K562 (cell line): Measurements from ENCODE around the gene MOK. TPM values are rescaled to one million over a fixed set of nuclear protein-coding genes. Genes with fewer than 3 reads are reported as not detected.
A peak's percentile ranks its signal among the peaks of the same experiment; 100 is the strongest.

Source experiments
- ASH1L ChIP-seq: fragments of 450-650 bp; IDR thresholded peaks from 2 replicates; pipeline ENCODE4 v1.6.1; 2018; ENCODE audit warnings: borderline replicate concordance, mild to moderate bottlenecking, low read depth; ENCODE audit not compliant: partially characterized antibody
- BACH1 ChIP-seq: fragments of 200-800 bp; sonication (Bioruptor generic); IDR thresholded peaks from 2 replicates; pipeline ENCODE4 v1.6.1; 2016; ENCODE audit warnings: missing genetic modification characterization, missing compliant biosample characterization
- CBX2 ChIP-seq: fragments of 200-600 bp; sonication (generic); IDR thresholded peaks from one replicate; pipeline ENCODE4 v1.6.1; 2012; ENCODE audit warnings: mild to moderate bottlenecking, low read length, inconsistent platforms; ENCODE audit not compliant: insufficient read depth, poor library complexity, severe bottlenecking
- HDGF ChIP-seq: fragments of 450-650 bp; IDR thresholded peaks from 2 replicates; pipeline ENCODE4 v1.6.1; 2016
- SETDB1 ChIP-seq: IDR thresholded peaks from one replicate; pipeline ENCODE4 v1.6.1; 2012; ENCODE audit warnings: low read length, control low read depth, inconsistent platforms
- SREBF1 ChIP-seq: fragments of 150-350 bp; IDR thresholded peaks from 2 replicates; pipeline ENCODE4 v1.6.1; 2014; ENCODE audit warnings: antibody characterized with exemption, low read depth, low read length, borderline replicate concordance
- TAF1 ChIP-seq: IDR thresholded peaks from 2 replicates; pipeline ENCODE4 v1.6.1; 2011; ENCODE audit warnings: mild to moderate bottlenecking, low read length, moderate library complexity; ENCODE audit not compliant: insufficient read depth, control insufficient read depth, severe bottlenecking; ENCODE audit errors: extremely low read depth
- polyA plus RNA-seq, 8 experiments: library from polyadenylated mRNA; depleted of rRNA in 4 of 8; stranded (reverse) in 5 of 8; unstranded in 3 of 8; fragments of >200 nt; fragmentation: Nextera tagmentation in 2 of 8; fragmentation: Illumina TruSeq in 1 of 8; extraction: Ambion mirVana in 2 of 8; extraction: Trizol in 1 of 8; gene quantifications; 2 replicates each; pipeline versions ENCODE4 v1.2.1 to v1.2.3, GENCODE V29; 2011 to 2014; ENCODE audit warnings: inconsistent platforms in 1 of 8, missing spikeins in 1 of 8
- total RNA-seq, 7 experiments: library from RNA; depleted of rRNA in 6 of 7; stranded (reverse); fragments of >200 nt in 6 of 7; fragmentation: Illumina TruSeq in 2 of 7; extraction: Trizol in 2 of 7; gene quantifications; 2 replicates each; pipeline versions ENCODE4 v1.2.1 to v1.2.3, GENCODE V29; 2011 to 2021; ENCODE audit warnings: low replicate concordance in 1 of 7
- TF ChIP-seq, protein P1 (sequence below): IDR thresholded peaks from 3 replicates; pipeline ENCODE4 v1.6.1; 2011; ENCODE audit warnings: borderline replicate concordance, mild to moderate bottlenecking, moderate library complexity; ENCODE audit not compliant: insufficient read length; ENCODE audit errors: extremely low read depth
- TF ChIP-seq, protein P2 (sequence below): fragments of 450-650 bp; formaldehyde crosslinking; IDR thresholded peaks from 2 replicates; pipeline ENCODE4 v1.4.0; 2022; ENCODE audit warnings: missing genetic modification characterization
- TF ChIP-seq, protein P3 (sequence below), 2 experiments: fragments of 450-650 bp in 1 of 2; sonication (generic) in 1 of 2; formaldehyde crosslinking in 1 of 2; IDR thresholded peaks in 1 of 2; conservative IDR thresholded peaks in 1 of 2; 2 replicates each; pipeline versions ENCODE4 v1.6.1 to v1.8.1; 2016 to 2023; ENCODE audit warnings: mild to moderate bottlenecking in 2 of 2, moderate library complexity in 2 of 2, inconsistent platforms in 1 of 2, missing genetic modification reagents in 1 of 2
- TF ChIP-seq, protein P4 (sequence below): sonication (generic); formaldehyde crosslinking; IDR thresholded peaks from 2 replicates; pipeline ENCODE4 v1.8.0; 2022; ENCODE audit warnings: missing genetic modification reagents, mild to moderate bottlenecking, borderline replicate concordance
- TF ChIP-seq, protein P5 (sequence below): sonication (generic); formaldehyde crosslinking; IDR thresholded peaks from 2 replicates; pipeline ENCODE4 v1.8.0; 2023; ENCODE audit warnings: mild to moderate bottlenecking, missing genetic modification reagents
- TF ChIP-seq, protein P6 (sequence below): sonication (generic); formaldehyde crosslinking; IDR thresholded peaks from 2 replicates; pipeline ENCODE4 v1.8.1; 2023; ENCODE audit warnings: mild to moderate bottlenecking, missing genetic modification reagents

Gene MOK
- total and polyA plus RNA-seq, 9 of the 15 experiments (the other 6 are each of a cell fraction or from before 2014, with no cell fraction given): 1.3 to 8.4 (median 5.3) TPM

DNA sequence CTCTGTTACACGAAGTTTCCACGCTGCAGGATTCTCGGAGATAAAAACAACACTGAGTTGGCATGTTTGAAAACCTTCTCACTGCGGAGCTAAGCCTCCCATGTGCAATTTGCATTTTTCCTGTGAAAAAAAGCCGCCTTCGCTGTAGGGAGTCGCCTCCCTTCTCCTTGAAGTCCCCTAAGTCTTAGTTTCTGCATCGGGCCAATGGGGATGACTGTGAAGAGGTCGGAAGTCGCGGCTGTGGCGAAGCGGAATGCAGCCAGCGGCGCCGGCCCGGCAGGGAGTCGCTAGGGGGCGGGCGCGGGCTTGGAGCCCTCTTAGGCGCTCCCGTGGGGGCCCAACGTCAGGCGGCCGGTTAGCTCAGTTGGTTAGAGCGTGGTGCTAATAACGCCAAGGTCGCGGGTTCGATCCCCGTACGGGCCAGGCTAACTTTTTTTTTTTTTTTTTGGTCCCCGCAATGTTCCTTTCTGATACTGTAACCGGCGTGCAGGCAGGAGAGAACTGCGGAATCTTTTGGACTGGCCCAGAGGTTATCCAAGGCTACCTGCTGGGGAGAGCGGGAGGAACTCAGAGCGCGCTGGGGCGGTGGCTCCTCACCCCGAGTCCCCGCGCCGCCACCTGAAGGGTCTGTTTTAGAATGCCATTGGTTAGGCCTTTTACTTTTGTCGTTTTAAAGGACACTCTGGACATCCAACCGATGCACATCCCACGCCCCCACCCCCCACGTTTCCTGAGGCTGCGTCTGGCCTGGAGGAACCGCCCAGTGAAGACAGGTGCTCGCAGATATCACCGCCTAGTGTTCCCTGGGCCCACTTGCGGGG is 12.0 kb upstream of the MOK start (continued):
- TF ChIP-seq, protein P1, sequence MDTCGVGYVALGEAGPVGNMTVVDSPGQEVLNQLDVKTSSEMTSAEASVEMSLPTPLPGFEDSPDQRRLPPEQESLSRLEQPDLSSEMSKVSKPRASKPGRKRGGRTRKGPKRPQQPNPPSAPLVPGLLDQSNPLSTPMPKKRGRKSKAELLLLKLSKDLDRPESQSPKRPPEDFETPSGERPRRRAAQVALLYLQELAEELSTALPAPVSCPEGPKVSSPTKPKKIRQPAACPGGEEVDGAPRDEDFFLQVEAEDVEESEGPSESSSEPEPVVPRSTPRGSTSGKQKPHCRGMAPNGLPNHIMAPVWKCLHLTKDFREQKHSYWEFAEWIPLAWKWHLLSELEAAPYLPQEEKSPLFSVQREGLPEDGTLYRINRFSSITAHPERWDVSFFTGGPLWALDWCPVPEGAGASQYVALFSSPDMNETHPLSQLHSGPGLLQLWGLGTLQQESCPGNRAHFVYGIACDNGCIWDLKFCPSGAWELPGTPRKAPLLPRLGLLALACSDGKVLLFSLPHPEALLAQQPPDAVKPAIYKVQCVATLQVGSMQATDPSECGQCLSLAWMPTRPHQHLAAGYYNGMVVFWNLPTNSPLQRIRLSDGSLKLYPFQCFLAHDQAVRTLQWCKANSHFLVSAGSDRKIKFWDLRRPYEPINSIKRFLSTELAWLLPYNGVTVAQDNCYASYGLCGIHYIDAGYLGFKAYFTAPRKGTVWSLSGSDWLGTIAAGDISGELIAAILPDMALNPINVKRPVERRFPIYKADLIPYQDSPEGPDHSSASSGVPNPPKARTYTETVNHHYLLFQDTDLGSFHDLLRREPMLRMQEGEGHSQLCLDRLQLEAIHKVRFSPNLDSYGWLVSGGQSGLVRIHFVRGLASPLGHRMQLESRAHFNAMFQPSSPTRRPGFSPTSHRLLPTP: peak; percentile 84
- TF ChIP-seq SREBF1 (no peak), SETDB1 (no peak), BACH1 (tag) (no peak), ASH1L (no peak), HDGF (no peak), TAF1 (peak; percentile 28), CBX2 (no peak)
- TF ChIP-seq, protein P2, sequence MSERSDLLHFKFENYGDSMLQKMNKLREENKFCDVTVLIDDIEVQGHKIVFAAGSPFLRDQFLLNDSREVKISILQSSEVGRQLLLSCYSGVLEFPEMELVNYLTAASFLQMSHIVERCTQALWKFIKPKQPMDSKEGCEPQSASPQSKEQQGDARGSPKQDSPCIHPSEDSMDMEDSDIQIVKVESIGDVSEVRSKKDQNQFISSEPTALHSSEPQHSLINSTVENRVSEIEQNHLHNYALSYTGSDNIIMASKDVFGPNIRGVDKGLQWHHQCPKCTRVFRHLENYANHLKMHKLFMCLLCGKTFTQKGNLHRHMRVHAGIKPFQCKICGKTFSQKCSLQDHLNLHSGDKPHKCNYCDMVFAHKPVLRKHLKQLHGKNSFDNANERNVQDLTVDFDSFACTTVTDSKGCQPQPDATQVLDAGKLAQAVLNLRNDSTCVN (CRISPR knock-in tag): no peak
- TF ChIP-seq, protein P3, sequence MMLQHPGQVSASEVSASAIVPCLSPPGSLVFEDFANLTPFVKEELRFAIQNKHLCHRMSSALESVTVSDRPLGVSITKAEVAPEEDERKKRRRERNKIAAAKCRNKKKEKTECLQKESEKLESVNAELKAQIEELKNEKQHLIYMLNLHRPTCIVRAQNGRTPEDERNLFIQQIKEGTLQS (IDR thresholded peaks at IDR 0.05): no peak
- TF ChIP-seq, protein P3 (CRISPR knock-in tag; conservative IDR thresholded peaks at IDR 0.05): no peak
- TF ChIP-seq, protein P4, sequence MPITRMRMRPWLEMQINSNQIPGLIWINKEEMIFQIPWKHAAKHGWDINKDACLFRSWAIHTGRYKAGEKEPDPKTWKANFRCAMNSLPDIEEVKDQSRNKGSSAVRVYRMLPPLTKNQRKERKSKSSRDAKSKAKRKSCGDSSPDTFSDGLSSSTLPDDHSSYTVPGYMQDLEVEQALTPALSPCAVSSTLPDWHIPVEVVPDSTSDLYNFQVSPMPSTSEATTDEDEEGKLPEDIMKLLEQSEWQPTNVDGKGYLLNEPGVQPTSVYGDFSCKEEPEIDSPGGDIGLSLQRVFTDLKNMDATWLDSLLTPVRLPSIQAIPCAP (CRISPR knock-in tag): no peak
- TF ChIP-seq, protein P5, sequence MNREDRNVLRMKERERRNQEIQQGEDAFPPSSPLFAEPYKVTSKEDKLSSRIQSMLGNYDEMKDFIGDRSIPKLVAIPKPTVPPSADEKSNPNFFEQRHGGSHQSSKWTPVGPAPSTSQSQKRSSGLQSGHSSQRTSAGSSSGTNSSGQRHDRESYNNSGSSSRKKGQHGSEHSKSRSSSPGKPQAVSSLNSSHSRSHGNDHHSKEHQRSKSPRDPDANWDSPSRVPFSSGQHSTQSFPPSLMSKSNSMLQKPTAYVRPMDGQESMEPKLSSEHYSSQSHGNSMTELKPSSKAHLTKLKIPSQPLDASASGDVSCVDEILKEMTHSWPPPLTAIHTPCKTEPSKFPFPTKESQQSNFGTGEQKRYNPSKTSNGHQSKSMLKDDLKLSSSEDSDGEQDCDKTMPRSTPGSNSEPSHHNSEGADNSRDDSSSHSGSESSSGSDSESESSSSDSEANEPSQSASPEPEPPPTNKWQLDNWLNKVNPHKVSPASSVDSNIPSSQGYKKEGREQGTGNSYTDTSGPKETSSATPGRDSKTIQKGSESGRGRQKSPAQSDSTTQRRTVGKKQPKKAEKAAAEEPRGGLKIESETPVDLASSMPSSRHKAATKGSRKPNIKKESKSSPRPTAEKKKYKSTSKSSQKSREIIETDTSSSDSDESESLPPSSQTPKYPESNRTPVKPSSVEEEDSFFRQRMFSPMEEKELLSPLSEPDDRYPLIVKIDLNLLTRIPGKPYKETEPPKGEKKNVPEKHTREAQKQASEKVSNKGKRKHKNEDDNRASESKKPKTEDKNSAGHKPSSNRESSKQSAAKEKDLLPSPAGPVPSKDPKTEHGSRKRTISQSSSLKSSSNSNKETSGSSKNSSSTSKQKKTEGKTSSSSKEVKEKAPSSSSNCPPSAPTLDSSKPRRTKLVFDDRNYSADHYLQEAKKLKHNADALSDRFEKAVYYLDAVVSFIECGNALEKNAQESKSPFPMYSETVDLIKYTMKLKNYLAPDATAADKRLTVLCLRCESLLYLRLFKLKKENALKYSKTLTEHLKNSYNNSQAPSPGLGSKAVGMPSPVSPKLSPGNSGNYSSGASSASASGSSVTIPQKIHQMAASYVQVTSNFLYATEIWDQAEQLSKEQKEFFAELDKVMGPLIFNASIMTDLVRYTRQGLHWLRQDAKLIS (CRISPR knock-in tag): no peak; the same call in 1 of the 2 replicates
- TF ChIP-seq, protein P6, sequence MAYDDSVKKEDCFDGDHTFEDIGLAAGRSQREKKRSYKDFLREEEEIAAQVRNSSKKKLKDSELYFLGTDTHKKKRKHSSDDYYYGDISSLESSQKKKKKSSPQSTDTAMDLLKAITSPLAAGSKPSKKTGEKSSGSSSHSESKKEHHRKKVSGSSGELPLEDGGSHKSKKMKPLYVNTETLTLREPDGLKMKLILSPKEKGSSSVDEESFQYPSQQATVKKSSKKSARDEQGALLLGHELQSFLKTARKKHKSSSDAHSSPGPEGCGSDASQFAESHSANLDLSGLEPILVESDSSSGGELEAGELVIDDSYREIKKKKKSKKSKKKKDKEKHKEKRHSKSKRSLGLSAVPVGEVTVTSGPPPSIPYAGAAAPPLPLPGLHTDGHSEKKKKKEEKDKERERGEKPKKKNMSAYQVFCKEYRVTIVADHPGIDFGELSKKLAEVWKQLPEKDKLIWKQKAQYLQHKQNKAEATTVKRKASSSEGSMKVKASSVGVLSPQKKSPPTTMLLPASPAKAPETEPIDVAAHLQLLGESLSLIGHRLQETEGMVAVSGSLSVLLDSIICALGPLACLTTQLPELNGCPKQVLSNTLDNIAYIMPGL: peak; percentile 76; the same call in 1 of the 2 replicates
